Inflammatory macrophage (primary cell): ENCODE measurements around the gene ARL5A.

Experiments
- DNase-seq, 2 donors: peaks; one replicate each; pipeline ENCODE4 v3.0.0-alpha.2; 2020 to 2022

The ARL5A gene

GRCh38 chr2:151840216-151841046 lies 12.2 kb upstream of the ARL5A start:
- DNase-seq = peak; percentile 58 to 85

- DNase-seq = no peak
Observed at GRCh38 chr2:151837926-151838325, 9.7 kb upstream of the ARL5A start.

- peak; percentile 46 to 59 for DNase-seq
Observed at GRCh38 chr2:151833984-151834383, 5.8 kb upstream of the ARL5A start.

GRCh38 chr2:151830961-151831360 lies 2.7 kb upstream of the ARL5A start:
- DNase-seq = no peak

- no peak for DNase-seq
Observed at GRCh38 chr2:151828890-151829324, 686 bp upstream of the ARL5A start.

- peak; percentile 14 to 19 for DNase-seq
Observed at GRCh38 chr2:151827564-151828142, 568 bp downstream of the ARL5A start.

- peak; percentile 57 to 62 for DNase-seq
Observed at GRCh38 chr2:151826737-151827157, 1.5 kb downstream of the ARL5A start.

GRCh38 chr2:151824886-151825285 lies 3.3 kb downstream of the ARL5A start:
- no peak for DNase-seq

- no peak for DNase-seq
Observed at GRCh38 chr2:151823651-151824050, 4.6 kb downstream of the ARL5A start.

- DNase-seq = no peak
Observed at GRCh38 chr2:151819920-151820319, 8.3 kb downstream of the ARL5A start.

DNA sequence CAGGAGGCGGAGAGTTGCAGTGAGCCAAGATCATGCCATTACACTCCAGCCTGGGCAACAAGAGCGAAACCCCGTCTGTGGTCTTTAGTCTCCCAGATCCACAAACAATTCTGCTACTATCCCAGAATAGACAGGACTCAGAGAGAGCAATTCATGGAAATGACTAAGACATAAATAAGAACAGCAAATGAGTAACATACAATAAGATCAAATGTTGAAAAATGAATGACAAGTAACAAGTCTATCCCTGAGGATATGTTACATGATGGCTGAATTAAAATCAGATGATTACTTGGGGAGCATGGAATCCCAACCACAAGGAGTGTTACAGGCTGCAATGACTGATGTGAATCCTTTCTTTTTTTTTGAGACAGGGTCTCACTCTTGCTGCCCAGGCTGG lies 10.3 kb downstream of the ARL5A start:
- DNase-seq = no peak

GRCh38 chr2:151816843-151817242 lies 11.4 kb downstream of the ARL5A start:
- no peak for DNase-seq

- DNase-seq = no peak
Observed at GRCh38 chr2:151815821-151816489, 12.3 kb downstream of the ARL5A start.

- DNase-seq = no peak
Observed at GRCh38 chr2:151810489-151810888, 17.7 kb downstream of the ARL5A start.

DNA sequence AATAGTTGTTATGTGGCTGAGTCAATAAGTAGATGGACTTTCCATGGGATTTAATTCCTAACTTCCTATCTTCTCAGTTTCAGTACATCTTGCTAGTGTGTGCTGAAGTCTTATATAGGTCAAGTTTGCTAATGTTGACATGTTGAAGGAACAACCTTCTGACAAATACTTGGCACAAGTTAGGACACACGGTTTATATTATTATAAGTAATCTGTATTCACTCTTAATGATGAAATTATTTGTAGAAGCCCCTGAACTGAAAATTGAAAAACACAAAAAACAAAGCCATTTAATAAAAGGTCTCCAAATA lies 19.2 kb downstream of the ARL5A start:
- no peak for DNase-seq

DNA sequence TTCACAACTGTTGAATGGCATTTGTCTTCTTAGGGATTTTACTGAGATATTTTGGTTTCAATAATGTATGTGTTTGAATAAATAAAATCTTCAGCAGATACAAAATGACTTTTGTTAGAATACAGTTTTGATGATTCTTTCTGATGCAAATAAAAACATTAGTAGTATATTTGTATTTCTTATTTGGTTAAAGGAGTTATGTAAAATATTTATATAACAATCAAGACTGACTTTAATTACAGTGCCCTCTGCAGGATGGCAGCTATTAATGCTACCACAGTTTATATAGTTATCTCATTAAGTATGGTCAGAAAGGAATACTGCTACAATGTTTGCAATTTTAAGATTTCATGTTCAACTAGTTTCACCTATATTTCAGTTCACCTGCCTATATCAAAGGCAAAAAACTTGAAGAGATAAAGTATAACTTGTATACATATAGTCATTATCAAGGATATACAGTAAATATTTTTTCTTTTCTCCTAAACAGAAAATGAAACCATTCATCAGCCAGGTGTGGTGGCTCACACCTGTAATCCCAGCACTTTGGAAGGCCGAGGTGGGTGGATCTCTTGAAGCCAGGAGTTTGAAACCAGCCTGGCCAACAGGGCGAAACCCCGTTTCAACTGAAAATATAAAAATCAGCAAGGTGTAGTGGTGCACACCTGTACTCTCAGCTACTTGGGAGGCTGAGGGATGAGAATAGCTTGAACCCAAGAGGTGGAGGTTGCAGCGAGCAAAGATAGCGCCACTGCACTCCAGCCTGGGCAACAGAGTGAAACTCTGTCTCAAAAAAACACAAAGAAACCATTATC lies 19.8 kb downstream of the ARL5A start:
- DNase-seq = peak in 1 of 2 donors; percentile 15

- DNase-seq = no peak
Observed at GRCh38 chr2:151805961-151806360, 22.3 kb downstream of the ARL5A start.

GRCh38 chr2:151805343-151805742 lies 22.9 kb downstream of the ARL5A start:
- DNase-seq = no peak

DNA sequence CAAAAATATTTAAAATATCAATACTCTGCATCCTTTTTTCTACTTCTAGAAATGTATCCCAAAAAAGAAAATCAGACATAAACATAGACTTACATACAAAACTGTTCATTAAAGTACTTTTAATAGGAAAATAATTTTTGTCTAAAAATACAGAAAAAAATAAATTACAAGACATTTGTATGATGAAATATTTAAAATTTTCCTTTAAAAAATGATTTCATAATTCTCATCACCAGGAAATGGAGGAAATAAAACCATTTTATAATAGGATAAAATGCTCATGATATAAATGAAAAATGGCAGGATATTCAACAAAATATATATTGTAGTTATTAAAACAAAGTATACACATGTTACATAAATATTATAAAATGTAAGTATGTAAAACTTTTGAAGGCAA lies 24.4 kb downstream of the ARL5A start:
- DNase-seq = no peak

GRCh38 chr2:151802315-151802714 lies 25.9 kb downstream of the ARL5A start:
- DNase-seq = no peak

DNA sequence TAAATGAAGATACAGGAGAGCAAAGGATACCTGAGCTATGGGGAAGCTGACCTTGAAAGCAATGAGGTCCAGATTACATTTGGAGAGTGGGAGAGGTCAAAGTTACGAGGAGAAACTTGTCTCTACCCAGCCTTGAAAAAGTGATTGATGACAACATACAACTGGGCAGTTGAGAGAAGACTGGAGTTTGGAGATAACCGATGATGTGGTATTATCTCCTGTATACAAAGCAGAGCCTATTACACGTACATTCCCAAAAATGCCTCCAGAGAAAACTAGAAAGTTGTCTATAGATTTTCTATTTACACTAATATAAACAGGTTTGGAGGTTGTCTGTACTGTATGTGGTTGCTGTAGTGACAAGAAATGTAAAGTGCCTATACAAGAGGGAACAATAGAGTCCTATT lies 28.3 kb downstream of the ARL5A start:
- DNase-seq = no peak

DNA sequence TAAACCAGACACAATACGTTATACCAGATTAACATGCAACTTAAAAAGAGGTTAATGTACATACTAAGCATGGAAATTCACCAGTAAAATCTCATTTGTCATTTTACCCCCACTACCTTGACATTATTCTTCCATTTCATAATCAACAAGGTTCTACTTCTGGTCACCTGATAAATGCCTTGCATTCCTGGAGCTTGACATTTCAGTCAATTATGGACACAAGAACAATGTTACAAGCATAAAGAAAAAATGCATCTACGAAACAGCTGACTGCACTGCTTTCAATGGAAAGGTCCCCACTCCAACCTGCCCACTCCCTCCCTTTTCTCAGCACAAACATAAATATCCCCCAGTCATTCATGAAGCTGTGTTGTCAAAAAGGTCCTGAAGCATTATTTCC lies 31.4 kb downstream of the ARL5A start:
- DNase-seq = no peak

DNA sequence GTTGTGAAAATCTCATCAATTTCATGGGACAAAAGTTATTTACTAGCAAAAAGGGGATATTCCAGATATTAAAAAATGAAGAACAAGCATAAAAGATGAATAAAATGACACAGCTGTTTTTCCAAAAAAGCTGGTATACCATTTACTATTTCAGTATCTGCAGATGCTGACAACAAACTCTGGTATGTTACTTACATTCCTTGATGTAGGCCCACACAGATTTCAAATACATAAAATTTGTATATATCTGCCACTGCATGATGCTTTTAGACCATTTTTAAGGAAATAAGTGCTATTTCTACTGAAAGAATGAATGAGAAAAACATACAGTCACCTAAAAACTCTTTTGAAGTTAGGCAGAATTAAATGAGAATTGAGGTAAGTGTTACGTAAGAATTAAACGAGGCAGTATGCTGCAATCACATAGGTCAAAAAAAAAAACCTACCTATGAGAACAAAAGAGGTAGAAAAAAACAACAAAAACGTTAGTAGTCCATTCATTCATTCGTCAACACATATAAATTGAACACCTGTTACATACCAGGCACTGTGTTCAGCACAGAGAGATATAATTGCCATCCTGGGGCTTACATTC lies 32.5 kb downstream of the ARL5A start:
- DNase-seq = no peak
